ENCODE results near the gene GGCX.

Gene GGCX

DNA sequence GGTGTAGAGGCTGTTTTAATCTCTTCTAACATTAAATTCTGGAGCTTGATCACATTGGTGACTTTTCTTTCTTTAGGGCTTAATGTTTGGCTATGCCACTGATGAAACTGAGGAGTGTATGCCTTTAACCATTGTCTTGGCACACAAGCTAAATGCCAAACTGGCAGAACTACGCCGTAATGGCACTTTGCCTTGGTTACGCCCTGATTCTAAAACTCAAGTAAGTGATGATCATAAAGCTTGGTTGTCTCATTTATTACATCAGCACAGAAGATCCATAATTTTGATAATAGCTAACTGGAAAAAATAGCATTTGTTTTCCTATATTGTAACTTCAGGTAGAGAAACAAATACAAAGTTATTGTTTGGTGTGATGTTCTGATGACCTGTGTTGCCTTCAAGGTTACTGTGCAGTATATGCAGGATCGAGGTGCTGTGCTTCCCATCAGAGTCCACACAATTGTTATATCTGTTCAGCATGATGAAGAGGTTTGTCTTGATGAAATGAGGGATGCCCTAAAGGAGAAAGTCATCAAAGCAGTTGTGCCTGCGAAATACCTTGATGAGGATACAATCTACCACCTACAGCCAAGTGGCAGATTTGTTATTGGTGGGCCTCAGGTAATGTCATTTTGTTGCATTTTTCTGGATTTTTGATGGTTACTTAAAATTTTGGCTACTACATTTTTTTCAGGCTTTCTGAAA, 19.4 kb downstream of the GGCX start:
- no peak for DNase-seq (ENCODE audit: low spot score)

DNA sequence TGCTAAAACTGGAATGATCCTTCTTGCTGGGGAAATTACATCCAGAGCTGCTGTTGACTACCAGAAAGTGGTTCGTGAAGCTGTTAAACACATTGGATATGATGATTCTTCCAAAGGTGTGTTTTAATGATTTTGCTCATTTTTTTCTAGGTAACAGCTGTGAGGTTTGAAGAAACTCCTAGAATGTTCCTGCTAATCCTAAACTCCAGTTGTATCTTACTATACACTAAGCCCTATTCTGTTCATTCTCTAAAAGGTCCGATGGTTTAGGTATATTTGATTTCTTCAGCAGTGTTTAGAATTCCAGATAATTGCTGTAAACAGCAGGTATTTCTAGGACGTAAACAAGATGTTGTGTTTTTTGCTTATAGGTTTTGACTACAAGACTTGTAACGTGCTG, 20.0 kb downstream of the GGCX start:
- DNase-seq (ENCODE audit: low spot score): no peak

DNA sequence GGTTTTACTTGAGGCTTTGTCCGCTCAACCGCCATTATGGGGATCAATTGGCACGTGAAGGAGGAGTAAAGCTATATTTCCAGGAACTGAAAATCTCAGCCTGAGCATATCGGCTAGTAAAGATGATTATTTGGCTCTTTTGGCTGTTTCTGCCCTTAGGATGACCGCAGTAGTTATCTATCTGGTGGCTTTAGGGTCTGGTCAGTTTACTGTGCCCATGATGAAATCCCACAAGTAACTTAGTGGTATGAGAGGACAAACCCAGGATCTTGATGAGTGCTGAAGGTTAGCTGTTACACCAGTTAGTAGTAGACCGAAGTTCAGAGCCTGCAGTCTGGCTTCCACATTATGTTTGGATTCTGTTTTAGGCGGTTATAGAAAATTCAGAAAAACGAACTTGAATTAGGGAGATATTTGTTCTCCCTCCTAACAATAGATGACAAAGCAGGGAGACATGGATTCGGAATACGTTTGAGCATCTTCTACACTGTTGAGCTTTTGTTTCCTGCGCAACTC, 21.1 kb downstream of the GGCX start:
- no peak for DNase-seq (ENCODE audit: low spot score)

DNA sequence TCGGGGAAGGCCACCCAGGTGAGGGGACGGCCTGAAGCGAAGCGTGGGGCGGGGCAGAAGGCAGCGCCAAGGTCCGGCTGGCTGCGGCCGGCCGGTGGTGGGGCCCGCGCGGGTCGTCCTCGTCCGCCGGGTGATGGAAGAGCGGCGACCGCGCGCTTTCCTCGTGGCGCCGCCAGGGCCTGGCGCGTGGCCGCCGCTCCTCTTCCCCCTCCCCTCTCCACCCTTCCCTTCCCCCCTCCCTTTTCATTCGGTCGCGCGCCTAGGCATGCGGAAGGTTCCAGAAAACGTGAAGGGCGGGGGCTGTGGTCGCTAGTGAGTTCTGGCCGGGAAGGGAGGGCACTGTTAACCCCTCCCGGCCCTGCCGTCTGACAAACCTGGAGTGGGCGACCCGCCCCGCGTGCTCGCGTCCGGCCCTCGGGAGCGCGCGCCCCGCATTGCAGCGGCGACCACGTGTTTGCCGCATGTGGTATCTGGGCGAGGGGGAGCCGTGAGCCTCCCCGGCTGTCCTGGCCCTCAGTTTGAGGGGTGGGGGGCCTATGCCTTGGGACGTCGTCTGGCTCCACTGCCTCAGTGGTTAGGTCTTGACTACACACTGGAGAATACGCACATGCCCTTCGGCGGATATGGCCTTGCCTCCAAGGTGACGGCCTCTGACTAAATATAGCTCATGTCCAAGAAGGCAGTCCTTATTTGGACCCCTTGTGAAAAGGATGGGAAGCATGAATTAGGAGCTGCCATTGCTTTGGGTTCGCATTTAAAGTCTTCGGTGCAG, 21.7 kb downstream of the GGCX start:
- peak; percentile 71 for DNase-seq (ENCODE audit: low spot score)

DNA sequence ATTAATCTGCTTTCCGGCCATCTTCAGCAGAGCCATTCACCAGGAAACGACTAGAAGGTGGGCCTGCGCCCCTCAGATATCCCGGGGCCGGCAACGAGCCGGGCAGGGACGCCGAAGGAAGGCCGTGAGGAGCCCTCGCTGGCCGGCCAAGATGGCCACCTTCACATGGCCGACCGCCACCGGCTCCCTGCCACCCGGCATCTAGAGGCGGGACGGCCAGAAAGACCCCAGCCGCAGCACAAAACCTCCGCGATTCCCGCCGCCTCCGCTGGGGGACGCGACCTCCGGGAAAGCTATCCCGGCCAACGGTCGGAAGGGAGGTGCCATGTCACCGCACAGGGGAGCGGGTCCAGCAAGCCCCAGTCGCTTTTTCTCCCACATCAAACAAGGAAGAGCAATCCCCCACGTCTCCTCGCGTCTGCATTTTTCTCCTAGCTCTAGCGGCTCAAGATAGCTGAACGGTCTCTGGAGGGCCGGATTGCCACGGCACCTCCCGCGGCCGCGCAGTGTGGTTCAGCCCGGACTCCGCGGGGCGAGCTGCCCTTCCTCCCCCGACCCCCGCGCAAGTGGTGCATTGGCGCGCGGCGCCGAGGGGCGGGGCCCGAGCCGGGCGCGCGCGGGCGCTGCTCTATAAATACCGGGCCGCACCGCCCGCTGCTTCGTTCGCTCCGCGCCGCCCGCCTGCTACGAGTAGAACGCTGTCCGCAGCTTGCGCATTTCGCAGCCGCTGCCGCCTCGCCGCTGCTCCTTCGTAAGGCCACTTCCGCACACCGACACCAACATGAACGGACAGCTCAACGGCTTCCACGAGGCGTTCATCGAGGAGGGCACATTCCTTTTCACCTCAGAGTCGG, 22.6 kb downstream of the GGCX start, which contains the start of gene MAT2A:
Gene MAT2A (plus strand): TSS at position 662 of the 854 bp plus-strand sequence. CDS start 120 bp downstream, at position 782.
- DNase-seq (ENCODE audit: low spot score): peak; percentile 92

DNA sequence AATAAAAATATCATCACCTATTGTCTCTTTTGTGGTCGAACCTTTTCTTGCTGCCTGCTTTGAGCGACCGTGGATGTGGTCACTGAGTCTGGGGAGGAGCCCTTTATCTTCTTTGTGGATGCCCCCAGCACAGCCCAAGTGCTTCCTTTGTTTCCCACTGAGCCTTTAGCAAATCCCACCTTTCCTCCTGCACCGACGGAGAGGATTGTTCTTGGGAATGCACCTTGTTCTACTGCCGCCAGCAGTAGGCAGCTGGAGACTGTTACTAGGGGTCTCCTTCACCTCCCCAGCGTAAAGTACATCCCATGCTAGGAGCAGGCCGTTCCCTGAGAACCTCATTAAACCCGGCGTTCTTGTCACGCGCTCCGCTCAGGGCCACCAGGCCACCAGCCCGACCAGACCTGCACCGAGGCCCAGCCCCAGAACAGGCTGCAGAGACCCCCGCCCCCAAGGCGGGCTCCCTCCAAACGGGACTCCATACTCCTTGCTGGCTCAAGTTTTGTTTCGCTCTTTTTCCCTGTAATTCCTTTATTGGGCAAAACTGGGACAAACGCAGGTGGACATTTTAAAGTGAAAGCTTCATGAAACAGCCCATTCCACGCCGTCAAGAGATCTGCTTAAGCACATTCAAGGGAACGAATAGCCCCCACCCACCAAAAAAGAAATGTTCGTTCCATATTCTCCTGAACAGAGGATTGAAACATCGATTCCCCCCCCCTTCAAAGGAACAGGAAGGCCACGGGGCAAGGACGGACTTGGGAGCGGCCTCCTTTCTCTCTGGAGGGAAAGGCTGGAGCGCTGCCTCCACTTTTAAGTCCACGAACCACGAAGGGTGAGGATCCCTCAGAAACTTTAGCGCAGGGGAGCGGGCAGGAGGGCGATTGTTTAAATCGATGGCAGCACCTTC, 23.4 kb downstream of the GGCX start:
- DNase-seq (ENCODE audit: low spot score): peak; percentile 70

DNA sequence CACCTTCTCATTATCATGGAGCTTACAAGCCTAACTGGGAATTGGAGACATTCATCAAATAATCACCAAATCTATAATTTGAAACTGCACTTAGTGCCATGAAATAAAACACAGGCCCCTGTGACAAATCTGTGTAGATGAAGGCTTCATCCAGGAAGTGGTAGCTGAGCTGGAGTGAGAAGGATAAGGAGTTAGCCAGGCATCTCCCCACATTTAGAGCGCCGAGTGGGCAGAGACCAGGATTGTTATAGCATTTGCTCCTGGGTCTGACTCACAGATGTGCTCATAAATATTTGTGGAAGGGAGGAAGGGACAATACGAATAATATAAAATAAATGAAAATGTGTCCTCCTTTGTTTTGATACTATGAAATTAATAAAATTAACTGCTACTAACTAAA, 24.8 kb downstream of the GGCX start:
- no peak for DNase-seq (ENCODE audit: low spot score)

DNA sequence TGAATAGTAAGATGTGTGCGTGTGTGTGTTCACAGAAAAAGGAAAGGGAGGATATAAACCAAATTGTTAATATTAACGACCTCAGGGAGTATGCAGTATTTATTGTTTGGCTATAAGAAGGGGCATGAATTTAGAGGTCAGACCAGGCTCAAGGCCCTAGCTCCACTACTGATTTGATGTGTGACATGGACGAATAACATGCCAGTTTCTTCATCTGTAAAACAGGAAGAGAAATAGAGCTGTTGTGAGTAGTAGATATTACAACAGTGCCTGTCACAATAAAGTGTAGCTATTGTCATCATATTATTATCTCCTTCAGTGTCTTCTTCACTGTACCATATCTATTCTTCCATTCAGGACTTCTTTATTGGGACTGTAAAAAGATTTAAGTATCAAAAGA, 26.4 kb downstream of the GGCX start:
- DNase-seq (ENCODE audit: low spot score): no peak

DNA sequence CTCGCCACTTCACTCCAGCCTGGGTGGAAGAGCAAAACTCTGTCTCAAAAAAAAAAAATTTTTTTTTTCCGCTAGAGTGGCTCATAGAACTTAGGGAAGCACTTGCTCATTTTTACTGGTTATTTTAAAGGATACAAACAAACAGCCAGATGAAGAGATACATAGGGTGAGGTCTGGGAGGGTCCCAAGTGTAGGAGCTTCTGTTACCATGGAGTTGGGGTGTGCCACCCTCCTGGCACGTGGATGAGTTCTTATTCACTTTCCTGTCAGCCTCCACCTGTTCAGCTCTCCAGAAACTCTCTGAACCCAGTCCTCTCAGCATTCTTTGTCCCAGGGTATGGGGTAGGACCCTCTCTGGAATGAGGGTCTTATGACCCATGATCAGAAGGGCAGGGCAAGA, 27.2 kb downstream of the GGCX start:
- DNase-seq (ENCODE audit: low spot score): no peak

DNA sequence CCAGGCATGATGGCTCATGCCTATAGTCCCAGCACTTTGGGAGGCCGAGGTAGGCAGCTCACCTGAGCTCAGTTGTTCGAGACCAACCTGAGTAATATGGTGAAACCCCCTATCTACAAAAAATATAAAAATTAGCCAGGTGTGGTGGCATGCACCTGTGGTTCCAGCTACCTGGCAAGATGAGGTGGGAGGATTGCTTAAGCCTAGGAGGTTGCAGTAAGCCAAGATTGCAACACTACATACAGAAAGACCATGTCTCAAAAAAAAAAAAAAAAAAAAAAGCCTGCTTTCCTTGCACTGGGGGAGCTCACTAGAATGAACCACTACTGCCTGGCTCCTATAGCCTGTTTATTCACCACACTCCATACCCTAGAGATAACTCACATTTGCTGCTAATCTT, 29.7 kb downstream of the GGCX start:
- DNase-seq (ENCODE audit: low spot score): no peak

DNA sequence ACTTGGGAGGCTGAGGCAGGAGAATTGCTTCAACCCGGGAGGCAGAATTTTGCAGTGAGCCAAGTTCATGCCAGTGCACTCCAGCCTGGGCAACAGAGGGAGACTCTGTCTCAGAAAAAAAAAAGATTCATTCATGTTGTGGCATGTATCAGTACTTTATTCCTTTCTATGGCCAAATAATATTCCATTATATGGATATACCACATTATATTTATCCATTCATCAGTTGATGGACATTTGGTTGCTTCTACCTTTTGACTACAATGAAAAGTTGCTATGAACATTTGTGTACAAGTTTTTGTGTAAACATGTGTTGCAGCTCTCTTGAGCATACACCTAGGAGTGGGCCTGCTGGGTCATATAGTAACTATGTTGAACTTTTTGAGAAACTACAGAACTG, 31.5 kb downstream of the GGCX start:
- DNase-seq (ENCODE audit: low spot score): no peak

DNA sequence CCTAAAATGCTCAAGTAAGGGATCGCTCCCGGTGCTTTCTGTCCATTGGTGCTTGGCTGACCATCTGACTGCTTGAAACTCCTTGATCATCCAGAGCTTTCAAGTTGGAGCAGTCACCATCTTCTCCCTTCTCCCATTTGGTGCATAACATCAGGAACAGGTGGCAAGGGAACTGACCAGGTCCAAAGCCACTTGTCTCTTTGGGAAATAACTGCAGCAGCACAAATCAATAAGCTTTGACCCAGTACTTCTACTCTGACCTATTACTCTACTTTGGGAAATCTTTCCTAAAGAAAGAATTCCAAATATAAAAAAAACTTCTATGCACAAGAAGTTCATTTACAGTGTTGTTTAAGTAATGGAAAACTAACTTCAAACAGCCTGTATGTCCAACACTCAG, 32.9 kb downstream of the GGCX start:
- no peak for DNase-seq (ENCODE audit: low spot score)

DNA sequence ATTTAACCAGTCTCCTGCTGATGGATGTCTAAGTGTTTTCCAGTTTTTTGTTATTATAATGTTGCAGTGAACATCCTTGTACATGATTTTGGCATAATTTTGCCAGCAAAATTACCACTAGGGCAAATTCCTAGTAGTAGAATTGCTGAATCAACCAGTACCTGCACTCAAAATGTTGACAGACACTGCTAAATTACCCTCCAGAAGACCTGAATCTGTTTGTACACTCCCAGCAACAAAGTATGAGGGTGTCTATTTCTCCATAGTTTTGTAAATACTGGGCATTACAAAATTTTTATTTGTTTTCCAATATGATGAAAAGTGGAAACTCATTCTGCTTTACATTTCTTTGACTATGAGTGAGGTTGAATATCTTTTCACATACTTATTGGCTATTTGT, 33.5 kb downstream of the GGCX start:
- no peak for DNase-seq (ENCODE audit: low spot score)

DNA sequence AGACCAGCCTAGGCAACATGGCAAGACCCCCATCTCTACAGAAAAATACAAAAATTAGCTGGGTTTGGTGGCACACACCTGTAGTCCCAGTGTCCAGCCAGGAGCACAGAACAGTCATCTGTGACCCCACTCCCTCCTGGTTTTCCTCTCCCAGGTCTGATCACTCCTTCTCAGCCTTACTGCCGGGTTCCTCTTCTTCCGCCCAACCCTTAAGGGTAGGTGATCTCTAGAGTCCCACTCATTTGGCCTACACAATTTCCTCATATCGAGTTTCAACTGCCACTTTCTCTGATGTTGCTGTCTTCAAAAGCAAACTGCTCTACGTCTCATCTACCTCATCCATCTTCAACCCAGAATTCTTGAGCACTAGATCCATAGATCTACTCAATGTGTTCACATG, 35.7 kb downstream of the GGCX start:
- DNase-seq (ENCODE audit: low spot score): no peak

DNA sequence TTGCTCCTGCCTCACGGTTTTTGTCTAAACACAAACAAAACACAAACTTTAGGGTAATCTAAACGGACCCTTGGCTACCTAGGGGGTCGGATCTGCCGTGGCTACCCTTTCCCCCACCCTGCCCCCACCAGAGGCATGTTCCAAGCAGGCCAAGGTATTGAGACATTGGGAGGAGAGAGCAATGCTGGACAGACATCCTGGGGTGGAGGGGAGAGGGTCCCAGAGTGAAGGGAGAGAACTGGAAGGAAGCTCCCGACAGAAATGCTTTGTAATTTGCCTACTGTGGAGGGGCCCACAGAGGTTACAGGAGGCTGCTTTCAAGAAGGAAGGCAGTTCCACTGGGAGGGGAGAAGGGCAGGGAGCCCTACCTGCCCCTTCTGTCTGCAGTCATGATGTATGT, 36.3 kb downstream of the GGCX start:
- DNase-seq (ENCODE audit: low spot score): no peak

DNA sequence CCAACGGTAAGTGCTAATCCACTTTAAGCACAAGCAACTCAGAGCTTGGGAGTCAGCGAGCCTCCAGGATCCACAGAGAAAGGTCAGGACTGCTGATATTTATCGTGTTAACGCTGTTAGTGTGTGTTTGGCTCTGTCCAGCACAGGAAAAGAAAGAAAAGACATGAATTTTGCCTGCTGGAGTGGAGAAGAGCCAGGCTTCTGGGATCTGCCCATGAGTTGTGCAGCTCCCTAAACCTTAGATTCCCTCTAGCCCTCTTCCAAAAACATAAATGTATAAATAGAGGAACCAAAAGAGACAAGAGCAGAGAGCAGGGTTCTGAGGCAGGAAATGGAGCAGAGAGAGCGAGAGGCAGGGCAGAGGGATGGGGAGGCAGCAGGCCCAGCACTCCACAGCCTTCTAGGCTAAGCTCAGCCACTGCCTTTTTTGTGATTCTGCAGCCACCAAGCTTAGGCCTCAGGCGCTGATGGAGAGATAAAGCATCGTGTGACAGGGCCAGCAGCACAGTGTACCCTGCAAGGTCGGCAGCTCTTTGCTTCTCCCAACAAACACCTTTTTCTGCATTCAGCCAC, 36.9 kb downstream of the GGCX start:
- no peak for DNase-seq (ENCODE audit: low spot score)

DNA sequence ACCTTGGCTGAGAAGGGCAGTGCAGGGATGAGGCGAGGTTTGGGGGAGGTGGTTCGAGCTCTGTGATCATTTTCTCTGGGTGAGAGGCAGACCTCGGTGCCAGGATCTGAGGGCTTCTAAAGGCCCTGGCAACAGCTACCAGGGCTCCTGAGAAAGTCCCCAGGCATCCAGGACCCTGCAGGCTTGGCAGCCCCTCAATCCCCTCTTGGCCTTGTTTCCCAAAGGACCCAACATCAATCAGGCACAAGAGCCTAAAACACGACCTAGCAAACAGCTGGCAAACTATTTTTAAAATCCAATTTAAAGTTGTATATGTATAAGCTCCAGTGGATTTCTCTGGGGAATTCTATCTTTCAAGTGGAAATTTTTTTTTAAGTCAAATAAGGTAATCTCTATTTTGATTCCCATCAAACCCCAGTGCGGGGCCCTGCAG, 37.4 kb downstream of the GGCX start:
- DNase-seq (ENCODE audit: low spot score): no peak

DNA sequence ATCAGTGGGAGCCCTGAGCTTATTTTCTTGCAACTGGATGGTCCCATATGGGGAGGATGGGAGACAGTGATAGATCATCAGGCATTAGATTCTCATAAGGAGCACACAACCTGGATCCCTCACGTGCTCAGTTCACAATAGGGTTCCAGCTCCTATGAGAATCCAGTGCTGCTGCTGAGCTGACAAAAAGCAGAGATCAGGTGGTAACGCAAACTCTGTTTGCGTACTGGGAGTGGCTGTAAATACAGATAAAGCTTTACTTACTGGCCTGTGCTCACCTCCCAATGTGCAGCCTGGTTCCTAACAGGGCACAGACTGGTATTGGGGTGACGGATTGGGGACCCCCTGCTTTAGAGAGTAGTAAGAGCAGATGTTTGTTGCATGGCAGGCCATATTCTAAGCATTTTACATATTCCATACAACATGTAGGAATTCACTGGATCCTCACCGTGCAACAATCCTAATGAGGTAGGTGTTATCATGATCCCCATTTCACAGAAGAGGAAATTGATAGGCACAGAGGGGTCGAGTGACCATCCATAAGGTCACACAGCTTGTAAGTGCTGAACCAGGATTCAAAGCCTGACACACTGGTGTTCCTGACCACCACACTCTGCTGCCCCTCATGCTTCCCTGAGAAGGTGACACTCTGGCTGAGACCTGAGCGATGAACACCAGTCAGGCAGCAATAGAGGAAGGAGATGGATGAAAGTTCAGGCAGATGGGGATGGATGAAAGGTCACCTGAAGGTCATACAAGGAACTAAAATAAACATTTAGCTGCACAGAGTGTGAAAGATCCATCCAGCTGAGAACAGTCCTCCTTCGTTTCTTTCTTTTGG, 38.0 kb downstream of the GGCX start:
- no peak for DNase-seq (ENCODE audit: low spot score)

DNA sequence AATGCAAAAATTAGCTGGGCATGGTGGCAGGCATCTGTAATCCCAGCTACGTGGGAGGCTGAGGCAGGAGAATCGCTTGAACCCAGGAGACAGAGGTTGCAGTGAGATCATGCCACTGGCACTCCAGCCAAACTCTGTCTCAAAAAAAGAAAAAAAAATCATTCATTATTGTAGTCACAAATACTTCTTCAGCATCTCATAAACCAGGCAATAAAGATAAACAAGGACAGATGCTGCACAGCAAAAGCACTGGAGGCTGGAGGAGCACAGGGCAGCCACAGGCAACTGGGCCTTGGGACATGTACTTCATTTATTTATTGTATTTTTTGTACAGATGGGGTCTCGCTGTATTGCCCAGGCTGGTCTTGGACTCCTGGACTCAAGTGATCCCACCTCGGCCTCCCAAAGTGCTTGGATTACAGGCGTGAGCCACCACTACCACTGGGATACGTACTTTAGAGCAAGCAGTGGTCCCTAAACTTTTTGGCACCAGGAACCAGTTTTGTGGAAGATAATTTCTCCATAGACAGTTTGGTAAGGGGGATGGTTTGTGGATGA, 39.1 kb downstream of the GGCX start:
- DNase-seq (ENCODE audit: low spot score): no peak

Data from putamen (tissue), 1 donor.